Mucosa of descending colon (tissue), 3 donors: ENCODE results near the gene ASAP3. TPM values are rescaled to one million over a fixed set of nuclear protein-coding genes. Genes with fewer than 3 reads are reported as not detected.

ENCODE experiments used
- ATAC-seq: fragments of 200-7000 bp; cut with Tn5 transposase; one replicate; pipeline ENCODE4 v1.9.1; 2020; ENCODE audit warnings: mild to moderate bottlenecking, moderate library complexity
- DNase-seq, 3 donors: peaks; one replicate each; pipeline ENCODE4 v3.0.0-alpha.2; 2020
- H3K36me3 ChIP-seq: fragments of 200-600 bp; one replicate; pipeline ENCODE4 v1.8.0; 2021; ENCODE audit warnings: low read depth, mild to moderate bottlenecking
- H3K4me1 ChIP-seq: fragments of 200-600 bp; one replicate; pipeline ENCODE4 v1.8.0; 2021; ENCODE audit warnings: low read depth, mild to moderate bottlenecking
- H3K4me3 ChIP-seq: fragments of 200-600 bp; one replicate; pipeline ENCODE4 v1.8.0; 2021; ENCODE audit warnings: mild to moderate bottlenecking
- H3K9me3 ChIP-seq: fragments of 200-600 bp; one replicate; pipeline ENCODE4 v1.8.0; 2021; ENCODE audit warnings: mild to moderate bottlenecking
- CTCF ChIP-seq: fragments of 200-600 bp; IDR thresholded peaks from one replicate; pipeline ENCODE4 v1.8.0; 2022; ENCODE audit warnings: antibody characterized with exemption, mild to moderate bottlenecking
- intact Hi-C, 2 donors: fragments of 100-400 bp; cut with DNase I in 1 of 2; cut with micrococcal nuclease in 1 of 2; formaldehyde crosslinking; loops; one replicate each; pipeline versions ENCODE4 v1.11.0 to v1.11.1; 2022; cut with DNase I, micrococcal nuclease
- total RNA-seq, 3 donors: library from RNA; stranded (reverse); fragmentation: NEBNext Ultra II Directional in 2 of 3; extraction: Animal tissue kit (Norgen Biotek cat#: 25700) in 2 of 3; gene quantifications; one replicate each; pipeline versions ENCODE4 v1.2.1 to v1.2.4, GENCODE V29; 2021 to 2023
- donor health status: DM: no; HTN: no; CAD: no; lungs with moderate emphysema.
- donor health status: DM: no; HTN: no; CAD: no.
- donor health status: DM: no; HTN: yes; CAD: no.

The ASAP3 gene
- total RNA-seq, 3 donors from 2014 or later: 31.2 to 38.8 (median 37.8) TPM

GRCh38 chr1:23420778-23421177 is 63.2 kb downstream of the ASAP3 start:
- ATAC-seq: no peak
- intact Hi-C loops: no loop called here

GRCh38 chr1:23419180-23419579 is 64.8 kb downstream of the ASAP3 start:
- TF ChIP-seq CTCF: no peak
- Histone ChIP-seq H3K4me3 (no peak overlapping the region), H3K36me3 (no peaks in the 10 kb centered on the region), H3K4me1 (peaks cover 26% of the 10 kb centered on the region), H3K9me3 (no peaks in the 10 kb centered on the region)
- no peak for DNase-seq
- ATAC-seq: no peak
- intact Hi-C loops: no loop called here

More at GRCh38 chr1:23420778-23421177, 63.2 kb downstream of the ASAP3 start:
- Histone ChIP-seq H3K9me3 (no peaks in the 10 kb centered on the region), H3K36me3 (no peaks in the 10 kb centered on the region), H3K4me1 (peaks cover 26% of the 10 kb centered on the region), H3K4me3 (no peak overlapping the region)
- DNase-seq: no peak
- TF ChIP-seq CTCF: no peak

GRCh38 chr1:23417570-23417969 is 66.4 kb downstream of the ASAP3 start:
- Histone ChIP-seq H3K36me3 (no peaks in the 10 kb centered on the region), H3K9me3 (no peaks in the 10 kb centered on the region), H3K4me1 (peaks cover 15% of the 10 kb centered on the region), H3K4me3 (no peak overlapping the region)
- intact Hi-C loops: no loop called here
- DNase-seq (peak in 1 of 3 donors; percentile 42), ATAC-seq (peak; percentile 1)
- TF ChIP-seq CTCF: no peak

- intact Hi-C loops: no loop called here
- no peak for TF ChIP-seq CTCF
- DNase-seq (no peak), ATAC-seq (no peak)
- Histone ChIP-seq H3K36me3 (no peaks in the 10 kb centered on the region), H3K4me3 (no peak overlapping the region), H3K9me3 (no peaks in the 10 kb centered on the region), H3K4me1 (peaks cover 9% of the 10 kb centered on the region)
Observed at GRCh38 chr1:23416964-23417363, 67.0 kb downstream of the ASAP3 start.

- TF ChIP-seq CTCF: no peak
- no peak for ATAC-seq
- H3K36me3 ChIP-seq: no peaks in the 10 kb centered on the region
- no peak for DNase-seq
- peaks cover 9% of the 10 kb centered on the region for H3K4me1 ChIP-seq
- intact Hi-C loops: no loop called here
- no peaks in the 10 kb centered on the region for H3K9me3 ChIP-seq
- no peak overlapping the region for H3K4me3 ChIP-seq
Observed at GRCh38 chr1:23408797-23409290, 75.1 kb downstream of the ASAP3 start.

- DNase-seq: no peak
- no peak overlapping the region for H3K4me3 ChIP-seq
- H3K4me1 ChIP-seq: peaks cover 27% of the 10 kb centered on the region
- ATAC-seq: no peak
- H3K36me3 ChIP-seq: no peaks in the 10 kb centered on the region
- intact Hi-C loops: no loop called here
- no peaks in the 10 kb centered on the region for H3K9me3 ChIP-seq
- no peak for TF ChIP-seq CTCF
Observed at GRCh38 chr1:23407016-23407630, 76.9 kb downstream of the ASAP3 start.
